ENCODE results near the gene PARS2.
A peak's percentile ranks its signal among the peaks of the same experiment; 100 is the strongest.

PARS2 gene

GRCh38 chr1:54715493-54716298 is 48.6 kb downstream of the PARS2 start, which contains the start of gene TTC4:
TTC4 (plus strand) TSS chr1:54715861; CDS start chr1:54715909, 48 bp downstream.
- CTCF ChIA-PET: interaction anchor here (1.6 to 2.4 kb wide), 2 partner anchors 85 to 86 kb away, joined by 9 to 11 read pairs; partner anchors contain the start of gene TTC22
- peaks cover 28% of the 10 kb centered on the region for H3K4me1 Mint-ChIP-seq
- H3K27ac Mint-ChIP-seq: peak within 1 kb of the TSS; percentile 24
- H3K27me3 Mint-ChIP-seq: peaks cover 11% of the 10 kb centered on the region
- H3K4me3 Mint-ChIP-seq: peak within 1 kb of the TSS; percentile 86
- H3K9me3 Mint-ChIP-seq: no peaks in the 10 kb centered on the region
- H3K36me3 Mint-ChIP-seq: peaks cover 14% of the 10 kb centered on the region
- peak; percentile 84 for DNase-seq

- DNase-seq: no peak
- Mint-ChIP-seq H3K27ac (peak overlapping the region; percentile 24), H3K4me3 (peak overlapping the region; percentile 86), H3K9me3 (no peaks in the 10 kb centered on the region), H3K27me3 (peaks cover 11% of the 10 kb centered on the region), H3K4me1 (peaks cover 28% of the 10 kb centered on the region), H3K36me3 (peaks cover 14% of the 10 kb centered on the region)
- CTCF ChIA-PET: interaction anchor here (1.6 kb wide), 1 partner anchor 86 kb away, joined by 9 read pairs; the partner anchor contains the start of gene TTC22
Observed at GRCh38 chr1:54714881-54715492, 49.3 kb downstream of the PARS2 start.

GRCh38 chr1:54711536-54711935 is 52.8 kb downstream of the PARS2 start:
- Mint-ChIP-seq H3K4me1 (peaks cover 12% of the 10 kb centered on the region), H3K4me3 (no peak overlapping the region), H3K27me3 (peaks cover 11% of the 10 kb centered on the region), H3K9me3 (no peaks in the 10 kb centered on the region), H3K36me3 (no peaks in the 10 kb centered on the region), H3K27ac (no peak overlapping the region)
- DNase-seq: no peak
- CTCF ChIA-PET: no interaction called here

- Mint-ChIP-seq H3K36me3 (no peaks in the 10 kb centered on the region), H3K27me3 (peaks cover 11% of the 10 kb centered on the region), H3K9me3 (no peaks in the 10 kb centered on the region), H3K4me3 (no peak overlapping the region), H3K4me1 (peaks cover 6% of the 10 kb centered on the region), H3K27ac (no peak overlapping the region)
- CTCF ChIA-PET: no interaction called here
- no peak for DNase-seq
Observed at GRCh38 chr1:54710841-54711240, 53.5 kb downstream of the PARS2 start.

- CTCF ChIA-PET: no interaction called here
- H3K27ac Mint-ChIP-seq: no peak overlapping the region
- H3K4me1 Mint-ChIP-seq: peaks cover 5% of the 10 kb centered on the region
- peaks cover 11% of the 10 kb centered on the region for H3K27me3 Mint-ChIP-seq
- no peaks in the 10 kb centered on the region for H3K9me3 Mint-ChIP-seq
- no peak for DNase-seq
- no peaks in the 10 kb centered on the region for H3K36me3 Mint-ChIP-seq
- no peak overlapping the region for H3K4me3 Mint-ChIP-seq
Observed at GRCh38 chr1:54710434-54710833, 53.9 kb downstream of the PARS2 start.

- peaks cover 11% of the 10 kb centered on the region for H3K27me3 Mint-ChIP-seq
- no peak overlapping the region for H3K27ac Mint-ChIP-seq
- no peaks in the 10 kb centered on the region for H3K9me3 Mint-ChIP-seq
- no peaks in the 10 kb centered on the region for H3K36me3 Mint-ChIP-seq
- no peak for DNase-seq
- H3K4me1 Mint-ChIP-seq: no peaks in the 10 kb centered on the region
- H3K4me3 Mint-ChIP-seq: no peak overlapping the region
- CTCF ChIA-PET: no interaction called here
Observed at GRCh38 chr1:54709547-54710292, 54.6 kb downstream of the PARS2 start.

- peaks cover 4% of the 10 kb centered on the region for H3K27me3 Mint-ChIP-seq
- no peak overlapping the region for H3K27ac Mint-ChIP-seq
- no peak overlapping the region for H3K4me3 Mint-ChIP-seq
- no peaks in the 10 kb centered on the region for H3K36me3 Mint-ChIP-seq
- H3K4me1 Mint-ChIP-seq: no peaks in the 10 kb centered on the region
- CTCF ChIA-PET: no interaction called here
- H3K9me3 Mint-ChIP-seq: no peaks in the 10 kb centered on the region
- DNase-seq: no peak
Observed at GRCh38 chr1:54708385-54708784, 55.9 kb downstream of the PARS2 start.
